IMR-90 (cell line): ENCODE data around the gene DHCR7.

Experiments used
- BHLHE40 ChIP-seq: fragments of 150-350 bp; IDR thresholded peaks from 2 replicates; pipeline ENCODE4 v1.6.1; 2016; ENCODE audit warnings: mild to moderate bottlenecking, low read depth, low read length
- CHD1 ChIP-seq: IDR thresholded peaks from 2 replicates; pipeline ENCODE4 v1.6.1; 2012; ENCODE audit warnings: low read depth, low read length, improper control_type of control experiment
- FOS ChIP-seq: fragments of 150-350 bp; IDR thresholded peaks from 2 replicates; pipeline ENCODE4 v1.6.1; 2016; ENCODE audit warnings: low read depth, low read length
- MAFK ChIP-seq: IDR thresholded peaks from 2 replicates; pipeline ENCODE4 v1.6.1; 2012; ENCODE audit warnings: low read depth, low read length, improper control_type of control experiment
- MXI1 ChIP-seq: IDR thresholded peaks from 2 replicates; pipeline ENCODE4 v1.6.1; 2012; ENCODE audit warnings: low read depth, mild to moderate bottlenecking, low read length, moderate library complexity, borderline replicate concordance
- NFE2L2 ChIP-seq: fragments of 150-350 bp; IDR thresholded peaks from 2 replicates; pipeline ENCODE4 v1.6.1; 2016; ENCODE audit warnings: low read depth, mild to moderate bottlenecking, low read length
- POLR2A ChIP-seq: IDR thresholded peaks from 2 replicates; pipeline ENCODE4 v1.6.1; 2012; ENCODE audit warnings: mild to moderate bottlenecking, low read depth, low read length
- RCOR1 ChIP-seq: IDR thresholded peaks from 2 replicates; pipeline ENCODE4 v1.6.1; 2012; ENCODE audit warnings: mild to moderate bottlenecking, low read length, improper control_type of control experiment; ENCODE audit not compliant: insufficient replicate concordance
- RFX5 ChIP-seq: IDR thresholded peaks from 2 replicates; pipeline ENCODE4 v1.8.0; 2012; ENCODE audit warnings: low read depth, mild to moderate bottlenecking, low read length, moderate library complexity
- TF ChIP-seq, protein P1 (sequence below): conservative IDR thresholded peaks from 2 replicates; pipeline ENCODE4 v1.5.1; 2012; ENCODE audit warnings: mild to moderate bottlenecking, low read depth, low read length, improper control_type of control experiment
- TF ChIP-seq, protein P2 (sequence below): fragments of 150-350 bp; IDR thresholded peaks from 2 replicates; pipeline ENCODE4 v1.6.1; 2017; ENCODE audit warnings: mild to moderate bottlenecking, antibody characterized with exemption, low read length, low read depth
- TF ChIP-seq, protein P3 (sequence below): fragments of 150-350 bp; IDR thresholded peaks from 2 replicates; pipeline ENCODE4 v1.6.1; 2016; ENCODE audit warnings: low read depth, mild to moderate bottlenecking, low read length, moderate library complexity, borderline replicate concordance

DNA sequence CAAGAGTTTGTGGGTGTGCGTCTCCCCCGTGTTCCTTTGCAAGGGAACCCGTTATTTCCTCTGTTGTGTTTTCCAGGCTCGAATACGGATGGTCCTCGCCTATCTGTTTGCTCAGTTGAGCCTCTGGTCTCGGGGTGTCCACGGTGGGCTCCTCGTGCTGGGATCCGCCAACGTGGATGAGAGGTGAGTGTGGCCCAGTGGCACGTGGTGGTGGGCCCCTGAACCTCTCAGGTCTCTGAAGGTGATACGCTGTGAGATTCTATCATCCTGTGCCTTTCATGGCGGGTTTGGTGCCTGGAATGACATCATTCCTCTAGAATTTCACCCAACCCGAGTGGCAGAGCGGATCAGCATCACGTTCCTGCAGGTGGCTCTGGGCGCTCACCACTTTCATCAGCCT, 37.3 kb upstream of the DHCR7 start:
- TF ChIP-seq, protein P1, sequence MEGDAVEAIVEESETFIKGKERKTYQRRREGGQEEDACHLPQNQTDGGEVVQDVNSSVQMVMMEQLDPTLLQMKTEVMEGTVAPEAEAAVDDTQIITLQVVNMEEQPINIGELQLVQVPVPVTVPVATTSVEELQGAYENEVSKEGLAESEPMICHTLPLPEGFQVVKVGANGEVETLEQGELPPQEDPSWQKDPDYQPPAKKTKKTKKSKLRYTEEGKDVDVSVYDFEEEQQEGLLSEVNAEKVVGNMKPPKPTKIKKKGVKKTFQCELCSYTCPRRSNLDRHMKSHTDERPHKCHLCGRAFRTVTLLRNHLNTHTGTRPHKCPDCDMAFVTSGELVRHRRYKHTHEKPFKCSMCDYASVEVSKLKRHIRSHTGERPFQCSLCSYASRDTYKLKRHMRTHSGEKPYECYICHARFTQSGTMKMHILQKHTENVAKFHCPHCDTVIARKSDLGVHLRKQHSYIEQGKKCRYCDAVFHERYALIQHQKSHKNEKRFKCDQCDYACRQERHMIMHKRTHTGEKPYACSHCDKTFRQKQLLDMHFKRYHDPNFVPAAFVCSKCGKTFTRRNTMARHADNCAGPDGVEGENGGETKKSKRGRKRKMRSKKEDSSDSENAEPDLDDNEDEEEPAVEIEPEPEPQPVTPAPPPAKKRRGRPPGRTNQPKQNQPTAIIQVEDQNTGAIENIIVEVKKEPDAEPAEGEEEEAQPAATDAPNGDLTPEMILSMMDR = no peak
- TF ChIP-seq POLR2A = no peak
- TF ChIP-seq, protein P2, sequence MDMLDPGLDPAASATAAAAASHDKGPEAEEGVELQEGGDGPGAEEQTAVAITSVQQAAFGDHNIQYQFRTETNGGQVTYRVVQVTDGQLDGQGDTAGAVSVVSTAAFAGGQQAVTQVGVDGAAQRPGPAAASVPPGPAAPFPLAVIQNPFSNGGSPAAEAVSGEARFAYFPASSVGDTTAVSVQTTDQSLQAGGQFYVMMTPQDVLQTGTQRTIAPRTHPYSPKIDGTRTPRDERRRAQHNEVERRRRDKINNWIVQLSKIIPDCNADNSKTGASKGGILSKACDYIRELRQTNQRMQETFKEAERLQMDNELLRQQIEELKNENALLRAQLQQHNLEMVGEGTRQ = no peak
- no peak for TF ChIP-seq BHLHE40
- no peak for TF ChIP-seq FOS
- no peak for TF ChIP-seq RFX5
- TF ChIP-seq NFE2L2 = no peak
- TF ChIP-seq MXI1 = no peak
- no peak for TF ChIP-seq MAFK
- no peak for TF ChIP-seq RCOR1
- TF ChIP-seq, protein P3, sequence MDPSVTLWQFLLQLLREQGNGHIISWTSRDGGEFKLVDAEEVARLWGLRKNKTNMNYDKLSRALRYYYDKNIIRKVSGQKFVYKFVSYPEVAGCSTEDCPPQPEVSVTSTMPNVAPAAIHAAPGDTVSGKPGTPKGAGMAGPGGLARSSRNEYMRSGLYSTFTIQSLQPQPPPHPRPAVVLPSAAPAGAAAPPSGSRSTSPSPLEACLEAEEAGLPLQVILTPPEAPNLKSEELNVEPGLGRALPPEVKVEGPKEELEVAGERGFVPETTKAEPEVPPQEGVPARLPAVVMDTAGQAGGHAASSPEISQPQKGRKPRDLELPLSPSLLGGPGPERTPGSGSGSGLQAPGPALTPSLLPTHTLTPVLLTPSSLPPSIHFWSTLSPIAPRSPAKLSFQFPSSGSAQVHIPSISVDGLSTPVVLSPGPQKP = no peak
- TF ChIP-seq CHD1 = no peak
